Measurements from ENCODE around the gene CRACR2B. TPM values are rescaled to one million over a fixed set of nuclear protein-coding genes. Genes with fewer than 3 reads are reported as not detected.
A peak's percentile ranks its signal among the peaks of the same experiment; 100 is the strongest.

The CRACR2B gene
- total and polyA plus RNA-seq, 2 of the 13 experiments (the other 11 are each of a cell fraction or from before 2014, with no cell fraction given): 14.9 to 21.0 TPM

GRCh38 chr11:827146-827896 is 398 bp upstream of the CRACR2B start (continued):
- TF ChIP-seq, protein P1, sequence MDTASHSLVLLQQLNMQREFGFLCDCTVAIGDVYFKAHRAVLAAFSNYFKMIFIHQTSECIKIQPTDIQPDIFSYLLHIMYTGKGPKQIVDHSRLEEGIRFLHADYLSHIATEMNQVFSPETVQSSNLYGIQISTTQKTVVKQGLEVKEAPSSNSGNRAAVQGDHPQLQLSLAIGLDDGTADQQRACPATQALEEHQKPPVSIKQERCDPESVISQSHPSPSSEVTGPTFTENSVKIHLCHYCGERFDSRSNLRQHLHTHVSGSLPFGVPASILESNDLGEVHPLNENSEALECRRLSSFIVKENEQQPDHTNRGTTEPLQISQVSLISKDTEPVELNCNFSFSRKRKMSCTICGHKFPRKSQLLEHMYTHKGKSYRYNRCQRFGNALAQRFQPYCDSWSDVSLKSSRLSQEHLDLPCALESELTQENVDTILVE (CRISPR knock-in tag; IDR thresholded peaks at IDR 0.05): 0 out of 2 replicates have a peak, but pooled peaks have one; percentile 18
- TF ChIP-seq E2F5 (CRISPR knock-in tag; conservative IDR thresholded peaks at IDR 0.05) (peak; percentile 18; the same call in 1 of the 2 replicates), SOX13 (IDR thresholded peaks at IDR 0.05) (no peak), SOX13 (CRISPR knock-in tag; conservative IDR thresholded peaks at IDR 0.05 in 1 of 2, IDR thresholded peaks at IDR 0.05 in 1 of 2) (peak in 1 of 2 experiments; percentile 44; a peak in 2 of 4 replicates), ZNF431 (CRISPR knock-in tag; IDR thresholded peaks at IDR 0.05; ENCODE audit: borderline replicate concordance, low read depth) (no peak; the same call in 1 of the 2 replicates), TRAFD1 (CRISPR knock-in tag; IDR thresholded peaks at IDR 0.05; ENCODE audit: borderline replicate concordance) (peak; percentile 68; the same call in 1 of the 2 replicates), ZNF770 (CRISPR knock-in tag; IDR thresholded peaks at IDR 0.05) (peak; percentile 39; the same call in 1 of the 2 replicates), ZNF17 (CRISPR knock-in tag; IDR thresholded peaks at IDR 0.05) (no peak), ZKSCAN8 (CRISPR knock-in tag; IDR thresholded peaks at IDR 0.05; ENCODE audit: borderline replicate concordance) (peak; percentile 38; the same call in 1 of the 2 replicates), SP2 (CRISPR knock-in tag; IDR thresholded peaks at IDR 0.05) (no peak; the same call in 1 of the 2 replicates), ZNF18 (CRISPR knock-in tag; IDR thresholded peaks at IDR 0.05; ENCODE audit: insufficient replicate concordance) (peak; percentile 84), ZFP41 (CRISPR knock-in tag; IDR thresholded peaks at IDR 0.05; ENCODE audit: borderline replicate concordance) (peak; percentile 69; the same call in 1 of the 2 replicates), ZNF543 (CRISPR knock-in tag; IDR thresholded peaks at IDR 0.05) (peak; percentile 81; the same call in 1 of the 2 replicates)
- TF ChIP-seq, protein P2, sequence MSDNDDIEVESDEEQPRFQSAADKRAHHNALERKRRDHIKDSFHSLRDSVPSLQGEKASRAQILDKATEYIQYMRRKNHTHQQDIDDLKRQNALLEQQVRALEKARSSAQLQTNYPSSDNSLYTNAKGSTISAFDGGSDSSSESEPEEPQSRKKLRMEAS (IDR thresholded peaks at IDR 0.05): peak; percentile 86
- TF ChIP-seq, protein P3, sequence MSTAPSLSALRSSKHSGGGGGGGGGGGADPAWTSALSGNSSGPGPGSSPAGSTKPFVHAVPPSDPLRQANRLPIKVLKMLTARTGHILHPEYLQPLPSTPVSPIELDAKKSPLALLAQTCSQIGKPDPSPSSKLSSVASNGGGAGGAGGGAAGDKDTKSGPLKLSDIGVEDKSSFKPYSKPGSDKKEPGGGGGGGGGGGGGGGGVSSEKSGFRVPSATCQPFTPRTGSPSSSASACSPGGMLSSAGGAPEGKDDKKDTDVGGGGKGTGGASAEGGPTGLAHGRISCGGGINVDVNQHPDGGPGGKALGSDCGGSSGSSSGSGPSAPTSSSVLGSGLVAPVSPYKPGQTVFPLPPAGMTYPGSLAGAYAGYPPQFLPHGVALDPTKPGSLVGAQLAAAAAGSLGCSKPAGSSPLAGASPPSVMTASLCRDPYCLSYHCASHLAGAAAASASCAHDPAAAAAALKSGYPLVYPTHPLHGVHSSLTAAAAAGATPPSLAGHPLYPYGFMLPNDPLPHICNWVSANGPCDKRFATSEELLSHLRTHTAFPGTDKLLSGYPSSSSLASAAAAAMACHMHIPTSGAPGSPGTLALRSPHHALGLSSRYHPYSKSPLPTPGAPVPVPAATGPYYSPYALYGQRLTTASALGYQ (CRISPR knock-in tag; IDR thresholded peaks at IDR 0.05): no peak

Data from HepG2 (cell line).